ENCODE measurements around the gene SLC8A2.

- TF ChIP-seq POLR2A (IDR thresholded peaks at IDR 0.05; ENCODE audit: low read length) (no peak), GATA1 (IDR thresholded peaks at IDR 0.05; ENCODE audit: low read depth, low read length) (no peak)
Measured at GRCh38 chr19:47465957-47466356, 5.7 kb downstream of the SLC8A2 start.

Measured in erythroblast (primary cell).